Spleen (tissue), 11 donors: ENCODE results near the gene IFITM10. TPM values are rescaled to one million over a fixed set of nuclear protein-coding genes. Genes with fewer than 3 reads are reported as not detected.
A peak's percentile ranks its signal among the peaks of the same experiment; 100 is the strongest.

Experiments used
- DNase-seq: peaks from one replicate; pipeline ENCODE4 v3.0.0-alpha.2; 2020
- H3K27ac ChIP-seq, 8 donors: fragments of 200-600 bp; sonication (generic) in 7 of 8; 1 replicate in 4 of 8; 2 replicates in 4 of 8; pipeline versions ENCODE4 v1.5.0 to v1.8.0; 2016 to 2021; ENCODE audit warnings: inconsistent platforms in 4 of 8, mild to moderate bottlenecking in 4 of 8, moderate library complexity in 1 of 8
- H3K27me3 ChIP-seq, 7 donors: fragments of 200-600 bp; sonication (generic) in 6 of 7; replicated peaks in 1 of 7; 1 replicate in 4 of 7; 2 replicates in 3 of 7; pipeline versions ENCODE4 v1.5.0 to v1.8.0; 2016 to 2021; ENCODE audit warnings: inconsistent platforms in 3 of 7, mild to moderate bottlenecking in 1 of 7
- H3K36me3 ChIP-seq, 6 donors: fragments of 200-600 bp; sonication (generic) in 5 of 6; 1 replicate in 4 of 6; 2 replicates in 2 of 6; pipeline versions ENCODE4 v1.5.0 to v1.8.0; 2016 to 2021; ENCODE audit warnings: inconsistent platforms in 2 of 6
- H3K4me1 ChIP-seq, 6 donors: fragments of 200-600 bp; sonication (generic) in 5 of 6; 1 replicate in 3 of 6; 2 replicates in 3 of 6; pipeline versions ENCODE4 v1.5.0 to v1.8.0; 2016 to 2021; ENCODE audit warnings: inconsistent platforms in 3 of 6
- H3K4me3 ChIP-seq, 8 donors: fragments of 200-600 bp; sonication (generic) in 7 of 8; 1 replicate in 4 of 8; 2 replicates in 4 of 8; pipeline versions ENCODE4 v1.5.0 to v1.8.0; 2016 to 2021; ENCODE audit warnings: inconsistent platforms in 4 of 8, mild to moderate bottlenecking in 4 of 8, moderate library complexity in 2 of 8
- H3K9me3 ChIP-seq, 8 donors: fragments of 200-600 bp; sonication (generic) in 7 of 8; 1 replicate in 4 of 8; 2 replicates in 4 of 8; pipeline versions ENCODE4 v1.5.0 to v1.8.0; 2016 to 2021; ENCODE audit warnings: inconsistent platforms in 4 of 8
- POLR2A ChIP-seq, 3 donors: fragments of 450-650 bp; IDR thresholded peaks; one replicate each; pipeline ENCODE4 v1.5.1; 2017; ENCODE audit warnings: antibody characterized with exemption in 3 of 3, mild to moderate bottlenecking in 1 of 3
- POLR2AphosphoS5 ChIP-seq, 3 donors: sonication (generic); formaldehyde crosslinking; IDR thresholded peaks; one replicate each; pipeline ENCODE4 v1.5.1; 2017; ENCODE audit warnings: antibody characterized with exemption in 3 of 3
- WGBS, 5 donors: extraction: QIAGEN DNeasy Blood & Tissue Kit in 3 of 5; methylation state at CpG; one replicate each; pipeline versions ENCODE4 v1.1.5 to v1.1.7; 2013 to 2018; 5-methylcytosine and 5-hydroxymethylcytosine counted together
- intact Hi-C: fragments of 100-400 bp; cut with DNase I; formaldehyde crosslinking; loops from one replicate; pipeline ENCODE4 v1.15.0; 2023; ENCODE audit warnings: low total_unique reads
- polyA plus RNA-seq, 3 donors: library from polyadenylated mRNA; stranded (reverse); fragments of 200-250 nt; gene quantifications; one replicate each; pipeline ENCODE4 v1.2.1, GENCODE V29; 2013
- total RNA-seq, 7 donors: library from RNA; depleted of rRNA in 3 of 7; stranded (reverse); fragments of >200 nt in 3 of 7; fragmentation: NEBNext Ultra II Directional in 4 of 7; extraction: Animal tissue kit (Norgen Biotek cat#: 25700) in 4 of 7; gene quantifications; one replicate each; pipeline versions ENCODE4 v1.1.0 to v1.2.1, GENCODE V29; 2016 to 2021
- TF ChIP-seq, protein P1 (sequence below), 11 experiments: fragments of 200-600 bp in 7 of 11; fragments of 450-650 bp in 4 of 11; sonication (generic) in 4 of 11; IDR thresholded peaks in 8 of 11; conservative IDR thresholded peaks in 3 of 11; 1 replicate in 7 of 11; 2 replicates in 4 of 11; pipeline versions ENCODE4 v1.4.0 to v1.8.0; 2016 to 2021; ENCODE audit warnings: antibody characterized with exemption in 11 of 11, inconsistent platforms in 4 of 11, mild to moderate bottlenecking in 1 of 11
- donor health status: healthy with polysubstance abuse.
- donor health status: DM: no; HTN: no; CAD: no; lungs with moderate emphysema.
- donor health status: DM: no; HTN: no; CAD: no.
- donor health status: Bipolar disorder and iron deficiency.
- donor health status: healthy.
- donor health status: DM: no; HTN: no; CAD: no.
- donor health status: DM: yes; HTN: yes; CAD: no.

IFITM10 gene
- total and polyA plus RNA-seq, 10 donors, result 0.80 to 41.6 (median 7.3) TPM

DNA sequence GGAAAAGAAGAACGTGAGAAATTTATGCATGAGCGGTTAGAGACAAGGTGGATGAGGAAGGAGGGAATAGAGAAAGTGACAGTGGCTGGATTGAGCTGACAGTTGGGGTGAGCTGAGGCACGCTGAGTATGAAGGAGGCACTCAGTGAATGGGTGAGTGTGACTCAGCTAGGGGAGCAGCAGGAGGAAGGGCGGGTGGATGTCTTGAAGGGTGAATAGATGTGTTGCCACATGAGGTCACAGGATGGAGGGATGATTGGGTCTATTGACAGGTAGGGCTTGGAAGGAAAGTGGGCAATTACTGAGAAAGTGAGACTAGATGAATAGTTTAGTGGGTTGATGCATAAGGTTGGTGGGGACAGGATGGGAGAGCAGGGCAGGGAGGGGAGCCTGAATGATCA is 8.0 kb downstream of the IFITM10 start:
- no peak for TF ChIP-seq POLR2A (IDR thresholded peaks at IDR 0.05)
- TF ChIP-seq, protein P1, sequence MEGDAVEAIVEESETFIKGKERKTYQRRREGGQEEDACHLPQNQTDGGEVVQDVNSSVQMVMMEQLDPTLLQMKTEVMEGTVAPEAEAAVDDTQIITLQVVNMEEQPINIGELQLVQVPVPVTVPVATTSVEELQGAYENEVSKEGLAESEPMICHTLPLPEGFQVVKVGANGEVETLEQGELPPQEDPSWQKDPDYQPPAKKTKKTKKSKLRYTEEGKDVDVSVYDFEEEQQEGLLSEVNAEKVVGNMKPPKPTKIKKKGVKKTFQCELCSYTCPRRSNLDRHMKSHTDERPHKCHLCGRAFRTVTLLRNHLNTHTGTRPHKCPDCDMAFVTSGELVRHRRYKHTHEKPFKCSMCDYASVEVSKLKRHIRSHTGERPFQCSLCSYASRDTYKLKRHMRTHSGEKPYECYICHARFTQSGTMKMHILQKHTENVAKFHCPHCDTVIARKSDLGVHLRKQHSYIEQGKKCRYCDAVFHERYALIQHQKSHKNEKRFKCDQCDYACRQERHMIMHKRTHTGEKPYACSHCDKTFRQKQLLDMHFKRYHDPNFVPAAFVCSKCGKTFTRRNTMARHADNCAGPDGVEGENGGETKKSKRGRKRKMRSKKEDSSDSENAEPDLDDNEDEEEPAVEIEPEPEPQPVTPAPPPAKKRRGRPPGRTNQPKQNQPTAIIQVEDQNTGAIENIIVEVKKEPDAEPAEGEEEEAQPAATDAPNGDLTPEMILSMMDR (IDR thresholded peaks at IDR 0.05 in 8 of 11, conservative IDR thresholded peaks at IDR 0.05 in 3 of 11), result no peak
- peak in 2 of 3 donors; percentile 45 to 51 for TF ChIP-seq POLR2AphosphoS5 (IDR thresholded peaks at IDR 0.05)
- whole genome bisulfite sequencing, 5 donors, result 68 to 77% (median 72%) methylated on average over 4 of the region's 4 CpGs

DNA sequence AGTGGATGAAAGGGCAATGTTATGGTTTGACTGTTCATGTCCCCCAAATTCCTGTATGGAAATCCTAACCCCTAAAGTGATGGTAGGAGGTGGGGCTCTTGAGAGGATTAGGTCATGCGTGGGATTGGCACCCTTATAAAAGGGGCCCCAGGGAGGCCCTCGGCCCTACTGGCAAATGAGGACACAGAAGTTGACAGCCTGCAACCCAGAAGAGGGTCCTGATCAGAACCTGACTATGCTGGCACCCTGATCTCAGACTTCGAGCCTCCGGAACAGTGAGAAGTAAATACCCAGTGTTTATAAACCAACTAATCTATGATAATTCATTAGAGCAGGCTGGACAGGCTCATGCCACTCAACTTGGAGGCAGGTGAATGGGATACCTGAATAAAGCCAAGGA is 8.7 kb downstream of the IFITM10 start:
- Histone ChIP-seq H3K4me1 (peaks cover 10 to 30% (median 23%) of the 10 kb centered on the region in 6 donors), H3K4me3 (no peak overlapping the region), H3K9me3 (peaks cover 0 to 16% (median 10%) of the 10 kb centered on the region in 8 donors), H3K36me3 (peaks cover 0 to 4% (median 0%) of the 10 kb centered on the region in 6 donors), H3K27ac (no peak overlapping the region), H3K27me3 (no peaks in the 10 kb centered on the region)
- intact Hi-C loops, result no loop called here
- WGBS, 5 donors, result 80 to 85% (median 83%) methylated on average over 4 of the region's 4 CpGs
- DNase-seq, result no peak
- TF ChIP-seq POLR2AphosphoS5 (IDR thresholded peaks at IDR 0.05) (no peak), POLR2A (IDR thresholded peaks at IDR 0.05) (no peak)
- TF ChIP-seq, protein P1 (IDR thresholded peaks at IDR 0.05 in 8 of 11, conservative IDR thresholded peaks at IDR 0.05 in 3 of 11), result no peak

More for the DNA sequence above, 8.0 kb downstream of the IFITM10 start:
- Histone ChIP-seq H3K4me1 (peaks cover 10 to 36% (median 29%) of the 10 kb centered on the region in 6 donors), H3K27me3 (no peaks in the 10 kb centered on the region), H3K36me3 (peaks cover 0 to 11% (median 0%) of the 10 kb centered on the region in 6 donors), H3K9me3 (peaks cover 0 to 10% (median 4%) of the 10 kb centered on the region in 8 donors), H3K4me3 (no peak overlapping the region), H3K27ac (no peak overlapping the region)
- intact Hi-C loops, result no loop called here
- DNase-seq, result no peak

DNA sequence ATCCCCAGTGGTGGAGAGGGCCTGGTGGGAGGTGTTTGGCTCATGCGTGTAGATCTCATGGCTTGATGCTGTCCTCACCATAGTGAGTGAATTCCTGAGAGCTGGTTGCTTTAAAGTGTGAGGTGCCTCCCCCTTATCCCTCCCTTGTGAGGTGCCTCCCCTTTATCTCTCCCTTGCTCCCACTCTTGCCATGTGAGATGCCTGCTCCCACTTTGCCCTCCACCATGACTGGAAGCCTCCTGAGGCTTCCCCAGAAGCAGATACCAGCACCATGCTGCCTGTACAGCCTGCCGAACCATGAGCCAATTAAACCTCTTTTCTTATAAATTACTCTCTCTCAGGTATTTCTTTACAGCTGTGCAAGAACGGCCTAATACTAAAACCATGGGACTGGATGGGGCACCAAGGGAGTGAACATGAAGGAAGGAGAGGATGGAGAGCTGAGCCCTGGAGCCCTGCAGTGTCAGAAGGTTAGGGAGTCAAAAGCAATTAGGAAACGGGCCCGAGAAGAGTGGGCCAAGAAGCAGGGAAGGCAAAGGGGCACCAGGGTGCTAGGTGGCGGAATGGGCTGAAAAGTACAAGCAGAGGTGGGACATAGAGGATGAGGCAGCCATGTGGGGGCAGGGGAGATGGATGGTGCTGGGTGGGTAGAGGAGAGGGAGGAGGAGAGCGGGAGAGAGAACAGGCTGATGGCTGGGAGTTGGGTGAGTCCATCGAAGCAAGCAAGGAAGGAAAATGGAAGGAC is 9.4 kb downstream of the IFITM10 start:
- 82 to 86% (median 85%) methylated on average over 8 of the region's 8 CpGs for WGBS, 5 donors
- Histone ChIP-seq H3K27ac (no peak overlapping the region), H3K4me3 (no peak overlapping the region), H3K27me3 (no peaks in the 10 kb centered on the region), H3K4me1 (peaks cover 10 to 22% (median 15%) of the 10 kb centered on the region in 6 donors), H3K9me3 (peaks cover 0 to 24% (median 18%) of the 10 kb centered on the region in 8 donors), H3K36me3 (no peaks in the 10 kb centered on the region)
- intact Hi-C loops, result no loop called here
- peak; percentile 32 for DNase-seq
- TF ChIP-seq POLR2A (IDR thresholded peaks at IDR 0.05) (no peak), POLR2AphosphoS5 (IDR thresholded peaks at IDR 0.05) (peak in 2 of 3 donors; percentile 51 to 56)

- 72 to 79% (median 77%) methylated on average over 8 of the region's 8 CpGs for WGBS, 5 donors
- intact Hi-C loops, result no loop called here
These were observed 10.8 kb downstream of the IFITM10 start for GRCh38 chr11:1739576-1739975.

More at GRCh38 chr11:1739576-1739975, 10.8 kb downstream of the IFITM10 start:
- no peak for DNase-seq
- Histone ChIP-seq H3K27me3 (peaks cover 0 to 9% (median 0%) of the 10 kb centered on the region in 7 donors), H3K4me3 (no peak overlapping the region), H3K36me3 (no peaks in the 10 kb centered on the region), H3K27ac (no peak overlapping the region), H3K4me1 (peaks cover 0 to 11% (median 3%) of the 10 kb centered on the region in 6 donors), H3K9me3 (peaks cover 0 to 29% (median 19%) of the 10 kb centered on the region in 8 donors)
- TF ChIP-seq POLR2AphosphoS5 (IDR thresholded peaks at IDR 0.05), result peak in 2 of 3 donors; percentile 53 to 63
- TF ChIP-seq, protein P1 (IDR thresholded peaks at IDR 0.05 in 8 of 11, conservative IDR thresholded peaks at IDR 0.05 in 3 of 11), result no peak
